Activated CD4-positive, alpha-beta memory T cell treated with anti-CD3 and anti-CD28 coated beads for 36 hours (primary cell): Measurements from ENCODE around the gene LRRC28. TPM values are rescaled to one million over a fixed set of nuclear protein-coding genes. Genes with fewer than 3 reads are reported as not detected.

Experiments used
- CTCF ChIA-PET: fragments of 350-600 bp; sonication (Branson Sonifier 250); formaldehyde crosslinking; loops from one replicate; lab custom pipeline; 2021; ENCODE audit warnings: antibody characterized with exemption, inconsistent platforms; lab: Charles Lee
- POLR2A ChIA-PET: fragments of 350-600 bp; sonication (Branson Sonifier 250); formaldehyde crosslinking; loops from one replicate; lab custom pipeline; 2021; ENCODE audit warnings: antibody characterized with exemption; lab: Charles Lee
- DNase-seq: peaks from one replicate; pipeline ENCODE4 v3.0.0-alpha.2; 2020
- H3K27ac Mint-ChIP-seq: one replicate; pipeline ENCODE4 v1.8.0; 2021; ENCODE audit warnings: mixed read lengths
- H3K27me3 Mint-ChIP-seq: one replicate; pipeline ENCODE4 v1.8.0; 2021; ENCODE audit warnings: mixed read lengths
- H3K36me3 Mint-ChIP-seq: one replicate; pipeline ENCODE4 v1.8.0; 2021; ENCODE audit warnings: mixed read lengths
- H3K4me1 Mint-ChIP-seq: one replicate; pipeline ENCODE4 v1.8.0; 2021; ENCODE audit warnings: low read depth, mixed read lengths
- H3K4me3 Mint-ChIP-seq: one replicate; pipeline ENCODE4 v1.8.0; 2021; ENCODE audit warnings: mild to moderate bottlenecking, mixed read lengths
- H3K9me3 Mint-ChIP-seq: one replicate; pipeline ENCODE4 v1.8.0; 2021; ENCODE audit warnings: mixed read lengths
- intact Hi-C: fragments of 100-400 bp; cut with micrococcal nuclease; formaldehyde crosslinking; loops from one replicate; pipeline ENCODE4 v1.15.1; 2023
- total RNA-seq, 2 experiments: library from RNA; stranded (reverse); gene quantifications; one replicate each; pipeline ENCODE4 v1.2.3, GENCODE V29; 2021

The LRRC28 gene
- total RNA-seq, 2 experiments from 2014 or later, result 21.5 to 22.6 TPM

DNA sequence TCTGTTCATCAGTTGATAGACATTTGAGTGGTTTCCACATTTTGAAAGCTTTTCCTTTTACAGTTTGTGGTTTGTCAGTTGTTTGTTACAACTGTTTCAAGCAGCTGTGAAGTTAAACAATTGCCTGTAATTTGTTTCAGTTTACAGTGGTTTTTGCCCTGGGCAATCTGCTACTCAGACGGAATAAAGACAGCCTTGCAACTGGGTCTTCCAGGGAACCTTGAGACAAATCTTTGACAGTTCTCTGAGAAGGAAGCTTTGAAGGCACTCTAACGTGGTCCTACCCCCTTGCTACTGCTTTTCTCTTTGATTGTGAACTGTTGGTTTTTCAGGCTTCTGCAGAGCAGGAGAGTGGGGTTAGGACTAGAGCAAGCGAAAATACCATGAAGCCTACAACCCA lies 28.0 kb downstream of the LRRC28 start:
- CTCF ChIA-PET, result interaction anchor here (0.5 to 4.2 kb wide), 6 partner anchors 25 to 477 kb away, joined by 3 to 25 read pairs (median 3); no protein-coding TSS in a partner anchor
- Mint-ChIP-seq H3K36me3 (peaks cover 12% of the 10 kb centered on the region), H3K27ac (peak overlapping the region; percentile 79), H3K4me1 (peaks cover 41% of the 10 kb centered on the region), H3K27me3 (no peaks in the 10 kb centered on the region), H3K9me3 (no peaks in the 10 kb centered on the region), H3K4me3 (no peak overlapping the region)
- POLR2A ChIA-PET, result interaction anchor here (0.6 to 1.2 kb wide), 2 partner anchors 25 to 65 kb away, joined by 3 to 4 read pairs; no protein-coding TSS in a partner anchor
- no peak for DNase-seq
- intact Hi-C loops, result loop anchor here (10.0 kb wide), 1 partner anchor 226 kb away; no protein-coding TSS in a partner anchor

DNA sequence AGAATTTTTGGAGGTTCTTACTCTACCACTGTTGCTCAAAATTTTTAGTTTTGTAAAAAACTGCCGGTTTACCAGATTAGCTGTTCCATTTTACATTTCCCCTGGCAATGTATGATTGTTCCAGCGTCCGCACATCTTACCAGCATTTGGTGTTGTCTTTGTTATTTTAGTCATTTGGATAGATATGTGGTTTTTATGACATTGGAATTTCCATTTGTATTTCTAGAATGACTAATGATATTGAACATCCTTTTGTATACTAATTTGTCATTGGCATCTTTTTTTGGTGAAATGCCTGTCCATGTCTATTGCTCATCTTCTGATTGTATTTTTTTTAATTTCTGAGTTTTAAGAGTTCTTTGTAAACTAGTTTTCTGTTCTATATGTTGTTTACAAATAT lies 28.5 kb downstream of the LRRC28 start:
- ChIA-PET POLR2A (interaction anchor here (1.2 kb wide), 1 partner anchor 64 kb away, joined by 3 read pairs; no protein-coding TSS in a partner anchor), CTCF (interaction anchor here (0.5 to 4.2 kb wide), 6 partner anchors 25 to 477 kb away, joined by 3 to 25 read pairs (median 3); no protein-coding TSS in a partner anchor)
- intact Hi-C loops, result loop anchor here (1.0 to 10.0 kb wide), 3 partner anchors 91 to 1055 kb away; no protein-coding TSS in a partner anchor
- H3K27me3 Mint-ChIP-seq, result no peaks in the 10 kb centered on the region
- peaks cover 41% of the 10 kb centered on the region for H3K4me1 Mint-ChIP-seq
- H3K27ac Mint-ChIP-seq, result peak overlapping the region; percentile 79
- H3K9me3 Mint-ChIP-seq, result no peaks in the 10 kb centered on the region
- peak; percentile 37 for DNase-seq
- peak overlapping the region; percentile 16 for H3K4me3 Mint-ChIP-seq
- H3K36me3 Mint-ChIP-seq, result peaks cover 12% of the 10 kb centered on the region

DNA sequence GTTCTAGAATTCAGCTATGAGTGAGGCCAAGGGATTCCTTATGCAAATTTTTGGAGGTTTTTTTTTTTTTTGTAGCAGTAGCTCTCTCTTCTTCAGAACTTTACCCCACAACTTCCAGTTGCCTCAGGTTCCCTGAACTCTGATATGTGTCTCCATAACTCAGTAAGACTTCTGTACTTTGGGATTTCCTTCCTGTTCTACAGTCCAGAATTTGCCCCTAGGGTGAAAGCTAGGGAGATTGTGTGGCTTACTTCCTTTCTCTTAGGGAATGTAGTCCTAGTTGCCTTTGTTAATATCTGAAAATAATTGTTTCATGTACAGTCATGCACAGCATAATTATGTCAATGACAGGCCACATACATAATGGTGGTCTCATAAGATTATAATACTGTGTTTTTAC lies 30.8 kb downstream of the LRRC28 start:
- CTCF ChIA-PET, result interaction anchor here (1.2 to 4.2 kb wide), 4 partner anchors 10 to 474 kb away, joined by 3 to 25 read pairs (median 7); no protein-coding TSS in a partner anchor
- POLR2A ChIA-PET, result no interaction called here
- intact Hi-C loops, result loop anchor here (10.0 kb wide), 1 partner anchor 1053 kb away; no protein-coding TSS in a partner anchor
- DNase-seq, result no peak
- Mint-ChIP-seq H3K9me3 (no peaks in the 10 kb centered on the region), H3K4me1 (peaks cover 40% of the 10 kb centered on the region), H3K36me3 (peaks cover 12% of the 10 kb centered on the region), H3K27me3 (no peaks in the 10 kb centered on the region), H3K27ac (no peak overlapping the region), H3K4me3 (no peak overlapping the region)

DNA sequence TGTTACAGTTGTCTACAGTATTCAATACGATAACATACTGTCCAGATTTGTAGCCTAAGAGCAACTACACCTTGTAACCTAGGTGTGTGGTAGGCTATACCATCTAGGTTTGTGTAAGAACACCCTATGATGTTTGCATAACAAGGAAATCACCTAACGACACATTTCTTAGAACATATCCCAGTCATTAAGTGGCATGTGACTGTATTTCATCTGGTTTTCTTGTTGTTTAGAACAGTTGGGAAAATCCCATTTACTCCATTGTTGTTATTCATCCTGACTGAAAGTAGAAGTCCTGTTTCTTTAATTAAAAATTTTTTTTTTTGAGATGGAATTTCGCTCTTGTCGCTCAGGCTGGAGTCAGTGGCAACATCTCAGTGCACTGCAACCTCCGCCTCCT lies 31.3 kb downstream of the LRRC28 start:
- H3K4me3 Mint-ChIP-seq, result no peak overlapping the region
- DNase-seq, result no peak
- H3K4me1 Mint-ChIP-seq, result peaks cover 38% of the 10 kb centered on the region
- H3K36me3 Mint-ChIP-seq, result peaks cover 12% of the 10 kb centered on the region
- intact Hi-C loops, result loop anchor here (10.0 kb wide), 1 partner anchor 1052 kb away; no protein-coding TSS in a partner anchor
- CTCF ChIA-PET, result interaction anchor here (1.5 to 4.2 kb wide), 2 partner anchors 11 to 421 kb away, joined by 10 to 25 read pairs; no protein-coding TSS in a partner anchor
- POLR2A ChIA-PET, result no interaction called here
- H3K27me3 Mint-ChIP-seq, result no peaks in the 10 kb centered on the region
- no peak overlapping the region for H3K27ac Mint-ChIP-seq
- no peaks in the 10 kb centered on the region for H3K9me3 Mint-ChIP-seq

DNA sequence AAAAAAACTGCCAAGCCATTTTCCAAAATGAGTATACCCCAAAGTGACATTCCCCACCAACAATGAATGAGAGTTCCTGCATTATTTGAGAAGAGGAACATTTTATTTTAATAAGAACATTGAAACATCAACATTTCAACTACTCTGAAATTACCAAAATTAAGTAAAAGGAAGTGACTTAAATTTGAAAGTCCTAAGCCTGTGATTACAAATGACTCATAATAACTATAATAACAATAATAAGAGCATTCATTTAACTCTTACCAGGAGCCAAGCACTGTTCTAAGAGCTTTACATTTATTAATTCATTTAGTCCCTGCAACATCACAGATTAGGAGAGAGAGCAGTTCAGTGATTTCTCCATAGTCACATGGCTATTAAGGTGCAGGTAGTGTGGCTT lies 32.4 kb downstream of the LRRC28 start:
- intact Hi-C loops, result loop anchor here (10.0 kb wide), 1 partner anchor 1051 kb away; no protein-coding TSS in a partner anchor
- peaks cover 12% of the 10 kb centered on the region for H3K36me3 Mint-ChIP-seq
- no peak for DNase-seq
- no peaks in the 10 kb centered on the region for H3K9me3 Mint-ChIP-seq
- H3K27me3 Mint-ChIP-seq, result no peaks in the 10 kb centered on the region
- CTCF ChIA-PET, result interaction anchor here (1.5 kb wide), 1 partner anchor 420 kb away, joined by 6 read pairs; no protein-coding TSS in a partner anchor
- no peak overlapping the region for H3K27ac Mint-ChIP-seq
- POLR2A ChIA-PET, result no interaction called here
- H3K4me3 Mint-ChIP-seq, result no peak overlapping the region
- H3K4me1 Mint-ChIP-seq, result peaks cover 36% of the 10 kb centered on the region

DNA sequence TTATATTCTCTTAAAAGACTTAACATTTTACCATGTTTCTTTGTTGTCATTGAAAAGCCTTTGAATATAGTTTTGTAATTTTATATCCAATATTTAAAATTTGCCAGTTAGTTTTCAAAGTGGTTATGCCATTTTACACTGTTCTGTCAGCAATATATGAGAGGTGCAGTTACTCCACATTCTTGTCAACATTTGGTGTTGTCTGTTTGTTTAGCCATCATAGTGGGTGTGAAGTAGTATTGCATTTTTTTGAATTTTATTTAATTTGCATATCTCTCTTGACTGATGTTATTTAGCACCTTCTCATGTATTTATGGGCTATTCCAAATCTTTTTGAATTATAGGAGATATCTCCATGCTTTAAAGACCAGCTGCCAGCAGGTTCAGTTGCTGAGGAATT lies 40.4 kb downstream of the LRRC28 start:
- Mint-ChIP-seq H3K36me3 (peaks cover 29% of the 10 kb centered on the region), H3K9me3 (peaks cover 7% of the 10 kb centered on the region), H3K4me1 (no peaks in the 10 kb centered on the region), H3K4me3 (no peak overlapping the region), H3K27ac (no peak overlapping the region), H3K27me3 (no peaks in the 10 kb centered on the region)
- intact Hi-C loops, result no loop called here
- DNase-seq, result no peak
- CTCF ChIA-PET, result no interaction called here
- POLR2A ChIA-PET, result no interaction called here

DNA sequence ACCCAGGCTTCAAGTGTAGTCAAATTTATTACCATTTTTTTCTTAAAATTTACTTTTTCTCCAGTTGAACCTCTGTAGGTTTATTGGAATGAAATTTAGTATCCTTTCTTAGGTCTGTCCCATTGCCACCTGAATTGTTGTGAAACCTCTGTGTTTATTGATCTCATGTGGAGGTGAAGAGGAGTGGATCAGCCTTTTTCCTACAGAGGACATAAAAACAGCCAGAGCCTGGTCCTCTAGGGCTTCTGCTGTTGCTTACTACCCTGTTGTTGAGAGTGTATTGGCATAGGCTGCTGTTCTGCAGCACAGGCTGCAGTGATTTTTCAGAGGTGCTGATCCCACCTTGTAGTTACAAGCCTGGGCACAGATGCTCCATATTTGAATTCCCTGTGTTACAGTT lies 44.6 kb downstream of the LRRC28 start:
- ChIA-PET POLR2A (no interaction called here), CTCF (interaction anchor here (1.5 to 2.5 kb wide), 2 partner anchors 23 to 408 kb away, joined by 4 to 10 read pairs; no protein-coding TSS in a partner anchor)
- Mint-ChIP-seq H3K36me3 (peaks cover 29% of the 10 kb centered on the region), H3K4me1 (no peaks in the 10 kb centered on the region), H3K4me3 (no peak overlapping the region), H3K27me3 (no peaks in the 10 kb centered on the region), H3K27ac (no peak overlapping the region), H3K9me3 (peaks cover 7% of the 10 kb centered on the region)
- DNase-seq, result no peak
- intact Hi-C loops, result no loop called here

DNA sequence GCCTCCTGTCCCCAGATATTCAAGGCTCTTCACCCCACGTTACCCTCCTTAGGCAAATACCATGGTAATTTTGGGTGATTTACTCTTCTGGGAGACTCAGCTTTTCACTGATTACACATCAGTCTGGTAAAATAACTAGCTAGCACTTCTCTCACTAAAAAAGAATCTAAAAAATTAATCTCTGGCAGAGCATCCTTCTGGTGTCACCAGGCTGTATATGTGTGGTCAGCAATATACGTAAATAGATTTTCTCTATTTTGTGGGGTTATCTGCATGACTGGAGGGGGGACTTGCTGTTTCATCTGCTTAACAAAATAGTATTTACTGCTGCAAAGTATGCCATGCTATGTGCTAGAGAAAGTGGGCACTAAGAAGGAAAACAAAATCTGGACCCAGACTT lies 45.1 kb downstream of the LRRC28 start:
- POLR2A ChIA-PET, result no interaction called here
- CTCF ChIA-PET, result interaction anchor here (1.1 to 2.5 kb wide), 3 partner anchors 9 to 408 kb away, joined by 4 to 10 read pairs (median 6); no protein-coding TSS in a partner anchor
- Mint-ChIP-seq H3K9me3 (peaks cover 7% of the 10 kb centered on the region), H3K4me1 (no peaks in the 10 kb centered on the region), H3K36me3 (peaks cover 29% of the 10 kb centered on the region), H3K4me3 (no peak overlapping the region), H3K27ac (no peak overlapping the region), H3K27me3 (no peaks in the 10 kb centered on the region)
- intact Hi-C loops, result no loop called here
- no peak for DNase-seq

DNA sequence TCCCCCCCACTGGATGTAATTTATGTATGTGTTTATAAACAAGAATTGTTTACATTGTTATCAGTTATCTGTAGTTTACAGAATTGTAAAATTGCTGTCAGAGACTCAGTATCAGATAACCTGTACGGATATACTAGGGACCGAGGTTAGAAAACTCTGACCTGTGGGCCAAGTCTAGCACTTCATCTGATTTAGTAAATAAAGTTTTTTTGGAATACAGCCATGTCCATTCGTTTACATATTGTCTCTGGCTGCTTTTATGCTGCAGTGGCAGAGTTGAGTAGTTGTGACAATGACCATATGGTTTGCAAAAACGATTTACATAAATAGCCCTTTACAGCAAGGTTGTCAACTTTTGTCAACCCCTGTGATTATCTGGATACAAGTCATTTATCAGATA lies 52.6 kb downstream of the LRRC28 start:
- ChIA-PET POLR2A (interaction anchor here (0.7 kb wide), 1 partner anchor 25 kb away, joined by 4 read pairs; no protein-coding TSS in a partner anchor), CTCF (no interaction called here)
- Mint-ChIP-seq H3K27ac (no peak overlapping the region), H3K9me3 (no peaks in the 10 kb centered on the region), H3K4me1 (no peaks in the 10 kb centered on the region), H3K27me3 (no peaks in the 10 kb centered on the region), H3K36me3 (peaks cover 3% of the 10 kb centered on the region), H3K4me3 (no peak overlapping the region)
- intact Hi-C loops, result no loop called here
- DNase-seq, result no peak

DNA sequence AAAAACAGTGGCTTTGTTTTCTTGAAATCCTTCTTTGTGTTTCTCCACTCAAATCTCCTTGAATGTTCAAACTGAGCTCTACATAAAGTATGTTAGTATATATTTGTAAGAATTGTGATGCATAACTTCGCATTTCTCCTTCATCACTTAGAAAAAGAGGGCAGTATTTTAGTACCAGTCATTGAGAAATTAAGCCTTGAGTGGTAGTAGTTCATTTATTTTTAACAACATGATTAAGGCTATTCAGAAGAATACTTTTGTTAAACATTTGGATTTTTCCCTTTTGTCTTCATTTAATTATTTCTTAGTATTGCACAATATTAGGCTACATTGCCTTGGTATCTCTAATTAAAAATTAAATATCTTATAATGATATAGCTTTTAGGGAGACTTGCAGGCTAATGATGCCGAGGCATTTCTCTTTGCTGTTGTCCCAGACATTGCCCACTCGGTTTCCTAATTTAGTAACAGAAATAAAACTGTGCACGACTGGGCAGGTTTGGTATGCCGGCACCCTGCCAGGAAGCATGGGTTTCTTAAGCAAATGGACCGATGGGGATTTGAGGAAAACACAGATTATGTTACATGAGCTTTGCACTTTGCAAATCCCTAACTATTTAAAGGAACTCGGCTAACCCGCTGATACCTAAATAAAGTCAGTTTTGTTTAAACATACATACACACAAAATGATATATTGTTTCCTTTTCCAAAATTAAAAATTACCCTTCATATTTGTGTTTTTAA lies 54.7 kb downstream of the LRRC28 start:
- no peak overlapping the region for H3K4me3 Mint-ChIP-seq
- H3K27ac Mint-ChIP-seq, result no peak overlapping the region
- no peaks in the 10 kb centered on the region for H3K4me1 Mint-ChIP-seq
- POLR2A ChIA-PET, result no interaction called here
- no peaks in the 10 kb centered on the region for H3K27me3 Mint-ChIP-seq
- CTCF ChIA-PET, result interaction anchor here (1.1 kb wide), 1 partner anchor 33 kb away, joined by 4 read pairs; no protein-coding TSS in a partner anchor
- peaks cover 5% of the 10 kb centered on the region for H3K36me3 Mint-ChIP-seq
- DNase-seq, result no peak
- H3K9me3 Mint-ChIP-seq, result no peaks in the 10 kb centered on the region
- intact Hi-C loops, result no loop called here

DNA sequence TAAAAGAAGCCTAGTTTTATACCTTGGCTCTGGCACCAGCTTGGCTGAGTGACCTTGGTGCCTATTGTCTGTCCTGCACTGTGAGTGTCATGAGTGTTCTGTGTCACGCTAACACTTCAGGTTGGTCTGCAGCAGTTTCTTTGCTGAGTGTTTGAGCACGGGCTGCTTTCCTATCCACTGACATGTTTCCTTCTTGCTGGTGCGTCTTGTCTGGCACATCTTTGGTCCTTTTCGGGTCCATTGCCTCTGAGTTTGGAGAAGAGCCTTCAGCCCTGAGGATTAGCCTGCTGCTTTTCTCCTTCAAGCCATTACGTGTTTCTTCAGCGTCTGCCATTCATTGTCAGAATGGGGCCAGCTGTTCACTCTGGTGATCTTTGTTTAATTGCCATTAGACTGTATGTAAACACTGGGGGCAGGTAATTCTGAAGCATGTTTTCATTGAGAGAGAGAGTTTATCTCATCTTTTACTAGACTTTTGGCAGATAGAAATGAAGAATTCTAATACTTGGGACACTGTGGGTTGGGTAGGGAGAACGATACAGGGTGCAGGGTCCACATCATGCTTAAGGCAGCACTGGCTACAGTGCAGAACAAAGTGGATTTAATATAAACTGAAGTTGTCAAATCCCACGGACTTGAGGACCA lies 55.5 kb downstream of the LRRC28 start:
- Mint-ChIP-seq H3K4me3 (no peak overlapping the region), H3K27ac (no peak overlapping the region), H3K9me3 (no peaks in the 10 kb centered on the region), H3K36me3 (peaks cover 9% of the 10 kb centered on the region), H3K27me3 (no peaks in the 10 kb centered on the region), H3K4me1 (no peaks in the 10 kb centered on the region)
- intact Hi-C loops, result no loop called here
- DNase-seq, result no peak
- ChIA-PET POLR2A (no interaction called here), CTCF (interaction anchor here (1.1 kb wide), 1 partner anchor 34 kb away, joined by 4 read pairs; no protein-coding TSS in a partner anchor)

DNA sequence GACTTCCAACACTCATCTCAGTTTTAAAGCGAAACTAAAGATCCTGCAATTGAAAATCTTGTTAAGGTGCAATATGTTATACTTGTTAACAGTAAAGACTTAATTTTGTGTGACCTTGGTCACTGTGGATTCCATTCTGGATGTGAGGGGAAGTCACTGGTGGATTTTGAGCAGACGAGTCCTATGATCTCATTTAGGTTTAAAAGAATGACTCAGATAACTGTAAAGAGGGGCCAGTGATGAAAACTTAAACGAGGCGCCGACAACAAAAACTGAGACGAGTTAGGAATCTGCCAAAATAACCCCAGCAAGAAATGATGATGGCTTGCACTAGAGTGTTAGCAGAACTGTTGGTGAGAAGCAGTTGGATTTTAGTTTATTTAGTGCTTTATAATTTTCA lies 56.5 kb downstream of the LRRC28 start:
- CTCF ChIA-PET, result no interaction called here
- DNase-seq, result no peak
- Mint-ChIP-seq H3K4me3 (no peak overlapping the region), H3K36me3 (peaks cover 11% of the 10 kb centered on the region), H3K9me3 (peaks cover 6% of the 10 kb centered on the region), H3K27ac (no peak overlapping the region), H3K4me1 (no peaks in the 10 kb centered on the region), H3K27me3 (no peaks in the 10 kb centered on the region)
- POLR2A ChIA-PET, result no interaction called here
- intact Hi-C loops, result no loop called here
